ENCODE measurements around the gene PODXL. TPM values are rescaled to one million over a fixed set of nuclear protein-coding genes. Genes with fewer than 3 reads are reported as not detected.

Gene PODXL
- total and polyA plus RNA-seq, 10 of the 15 experiments (the other 5 are each of a cell fraction or from before 2014, with no cell fraction given), result 0.04 to 1.8 (median 0.38) TPM

- H3K27ac ChIP-seq (ENCODE audit: control insufficient read depth, insufficient read depth), result no peak overlapping the region
- ATAC-seq (no peak), FAIRE-seq (no peak), DNase-seq (ENCODE audit: low read depth, low spot score) (no peak)
- no peaks in the 10 kb centered on the region for H3K79me2 ChIP-seq (ENCODE audit: control insufficient read depth, insufficient read depth, low read length)
- no peak overlapping the region for H3K9ac ChIP-seq (ENCODE audit: control insufficient read depth, insufficient read depth, low read length)
- H3K4me3 ChIP-seq, result no peak overlapping the region
- H3K27me3 ChIP-seq (replicated peaks in 1 of 2; ENCODE audit: control insufficient read depth in 2 of 2, insufficient read depth in 2 of 2, low read length in 1 of 2), result peaks cover 0 to 1% of the 10 kb centered on the region in 2 experiments; a peak in 1 of 4 replicates
- in situ Hi-C loops (cut with MboI), result no loop called here
- WGBS (ENCODE audit: insufficient coverage, insufficient replicate concordance, low lambda C conversion rate, missing lambda C conversion rate), result 22% methylated on average over 6 of the region's 6 CpGs
- no peak overlapping the region for H2AFZ ChIP-seq (ENCODE audit: control insufficient read depth, low read depth, low read length)
- RAD21 ChIA-PET (ENCODE audit: unreplicated experiment), result no interaction called here
- H4K20me1 ChIP-seq (ENCODE audit: control insufficient read depth, insufficient read depth), result no peaks in the 10 kb centered on the region
- H3K4me1 ChIP-seq (ENCODE audit: control insufficient read depth, insufficient read depth, low read length), result no peaks in the 10 kb centered on the region
- TF ChIP-seq RUNX3 (IDR thresholded peaks at IDR 0.05; ENCODE audit: low read length), result no peak
- no peak for TF ChIP-seq PML (IDR thresholded peaks at IDR 0.05; ENCODE audit: low read length)
- TF ChIP-seq CREB1 (IDR thresholded peaks at IDR 0.05; ENCODE audit: low read depth), result no peak
- TF ChIP-seq CBX5 (IDR thresholded peaks at IDR 0.05; ENCODE audit: low read depth), result no peak
- TF ChIP-seq ZBTB40 (IDR thresholded peaks at IDR 0.05; ENCODE audit: borderline replicate concordance), result no peak
- no peak for TF ChIP-seq MTA2 (IDR thresholded peaks at IDR 0.05; ENCODE audit: low read depth)
- no peak for TF ChIP-seq KLF5 (IDR thresholded peaks at IDR 0.05; ENCODE audit: partially characterized antibody)
- no peak for TF ChIP-seq FOXM1 (IDR thresholded peaks at IDR 0.05; ENCODE audit: low read depth, low read length)
- no peak for TF ChIP-seq ZNF207 (IDR thresholded peaks at IDR 0.05; ENCODE audit: borderline replicate concordance)
- TF ChIP-seq NFXL1 (IDR thresholded peaks at IDR 0.05; ENCODE audit: borderline replicate concordance), result no peak
- TF ChIP-seq EZH2 (IDR thresholded peaks at IDR 0.05; ENCODE audit: borderline replicate concordance, control insufficient read depth, low read depth, low read length), result no peak
- no peak for TF ChIP-seq SMARCA5 (IDR thresholded peaks at IDR 0.05)
- no peak for TF ChIP-seq STAT1 (conservative IDR thresholded peaks at IDR 0.05)
- TF ChIP-seq ATF7 (IDR thresholded peaks at IDR 0.05; ENCODE audit: low read depth), result no peak
- H3K4me2 ChIP-seq (ENCODE audit: control insufficient read depth, insufficient read depth), result no peak overlapping the region
- SMC1A ChIA-PET (ENCODE audit: uncharacterized antibody, unreplicated experiment), result no interaction called here
- H3K36me3 ChIP-seq (ENCODE audit: control insufficient read depth in 2 of 2, insufficient read depth in 2 of 2, low read length in 1 of 2), result no peaks in the 10 kb centered on the region
- no peaks in the 10 kb centered on the region for H3K9me3 ChIP-seq (replicated peaks; ENCODE audit: control insufficient read depth, insufficient read depth, low read length)
- POLR2A ChIA-PET, result no interaction called here
- BruUV-seq (replicated peaks), result no TSS peak
- intact Hi-C loops (cut with micrococcal nuclease; ENCODE audit: unreplicated experiment), result no loop called here
- CTCF ChIA-PET, result interaction anchor here (0.9 kb wide), 1 partner anchor 39 kb away, joined by 3 read pairs; no protein-coding TSS in a partner anchor
Measured at GRCh38 chr7:131596785-131597184, 40.4 kb upstream of the PODXL start.
